Measurements from ENCODE around the gene WDR93. TPM values are rescaled to one million over a fixed set of nuclear protein-coding genes. Genes with fewer than 3 reads are reported as not detected.

Gene WDR93
- total RNA-seq, 1 experiment from 2014 or later, result not detected

DNA sequence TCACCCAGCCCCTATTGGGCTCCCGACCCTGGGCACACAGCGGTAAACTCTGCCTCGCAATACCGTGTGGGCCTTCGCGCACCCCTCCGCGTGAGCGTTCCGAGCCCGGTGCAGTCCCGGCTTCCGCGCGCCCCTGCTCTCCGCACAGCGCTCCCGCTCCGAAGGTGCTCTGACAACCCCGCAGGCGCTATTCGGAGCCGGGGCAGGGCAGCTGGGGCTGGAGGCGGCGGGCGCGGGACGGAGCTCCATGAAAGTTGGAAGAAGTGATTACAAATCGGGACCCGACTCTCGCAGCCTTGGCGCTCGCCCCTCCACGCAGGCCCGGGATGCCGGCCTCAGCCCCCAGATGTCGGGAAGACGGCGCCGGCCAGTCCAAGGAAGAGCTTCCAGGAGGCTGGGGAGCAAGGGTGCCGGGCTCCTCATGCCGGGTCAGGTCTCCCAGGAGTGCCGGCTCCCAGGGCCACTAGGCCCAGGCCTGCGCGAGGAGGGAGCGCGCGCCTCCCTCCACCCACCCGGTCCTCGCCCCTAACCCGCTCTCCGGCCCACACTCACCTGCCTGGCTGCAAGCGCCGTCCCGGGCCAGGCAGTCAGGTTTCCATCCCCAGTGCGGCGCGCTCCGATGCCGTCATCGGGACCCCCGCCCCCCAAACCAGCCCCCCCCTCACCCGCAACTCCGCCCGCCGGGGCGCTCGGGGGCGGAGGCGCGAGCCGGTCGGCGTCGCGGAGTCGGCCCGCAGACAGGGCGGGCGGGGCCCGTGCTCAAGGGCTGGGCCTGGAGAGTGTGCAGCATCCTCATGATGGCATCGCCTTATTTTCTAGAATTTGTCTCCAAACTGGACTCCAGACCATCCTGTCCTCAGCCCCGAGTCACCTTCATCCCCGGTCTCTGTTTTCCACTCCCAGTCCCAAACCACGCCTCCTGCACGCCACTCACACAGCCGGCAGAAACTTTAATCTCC is 35.5 kb upstream of the WDR93 start, which contains the start of gene KIF7 (continued):
- TF ChIP-seq ESRRA (CRISPR knock-in tag; IDR thresholded peaks at IDR 0.05; ENCODE audit: borderline replicate concordance) (peak; percentile 69; the same call in 1 of the 2 replicates), KAT7 (CRISPR knock-in tag; IDR thresholded peaks at IDR 0.05; ENCODE audit: borderline replicate concordance) (peak; percentile 81; the same call in 1 of the 2 replicates), SMAD3 (CRISPR knock-in tag; IDR thresholded peaks at IDR 0.05; ENCODE audit: borderline replicate concordance) (no peak), OVOL2 (CRISPR knock-in tag; IDR thresholded peaks at IDR 0.05; ENCODE audit: borderline replicate concordance) (no peak), CREM (CRISPR knock-in tag; IDR thresholded peaks at IDR 0.05) (peak; percentile 93), GRHL2 (CRISPR knock-in tag; IDR thresholded peaks at IDR 0.05; ENCODE audit: insufficient replicate concordance, severe bottlenecking) (no peak), CTCF (IDR thresholded peaks at IDR 0.05) (no peak), HMGXB4 (CRISPR knock-in tag; IDR thresholded peaks at IDR 0.05) (peak; percentile 88; the same call in 1 of the 2 replicates)
- TF ChIP-seq, protein P1, sequence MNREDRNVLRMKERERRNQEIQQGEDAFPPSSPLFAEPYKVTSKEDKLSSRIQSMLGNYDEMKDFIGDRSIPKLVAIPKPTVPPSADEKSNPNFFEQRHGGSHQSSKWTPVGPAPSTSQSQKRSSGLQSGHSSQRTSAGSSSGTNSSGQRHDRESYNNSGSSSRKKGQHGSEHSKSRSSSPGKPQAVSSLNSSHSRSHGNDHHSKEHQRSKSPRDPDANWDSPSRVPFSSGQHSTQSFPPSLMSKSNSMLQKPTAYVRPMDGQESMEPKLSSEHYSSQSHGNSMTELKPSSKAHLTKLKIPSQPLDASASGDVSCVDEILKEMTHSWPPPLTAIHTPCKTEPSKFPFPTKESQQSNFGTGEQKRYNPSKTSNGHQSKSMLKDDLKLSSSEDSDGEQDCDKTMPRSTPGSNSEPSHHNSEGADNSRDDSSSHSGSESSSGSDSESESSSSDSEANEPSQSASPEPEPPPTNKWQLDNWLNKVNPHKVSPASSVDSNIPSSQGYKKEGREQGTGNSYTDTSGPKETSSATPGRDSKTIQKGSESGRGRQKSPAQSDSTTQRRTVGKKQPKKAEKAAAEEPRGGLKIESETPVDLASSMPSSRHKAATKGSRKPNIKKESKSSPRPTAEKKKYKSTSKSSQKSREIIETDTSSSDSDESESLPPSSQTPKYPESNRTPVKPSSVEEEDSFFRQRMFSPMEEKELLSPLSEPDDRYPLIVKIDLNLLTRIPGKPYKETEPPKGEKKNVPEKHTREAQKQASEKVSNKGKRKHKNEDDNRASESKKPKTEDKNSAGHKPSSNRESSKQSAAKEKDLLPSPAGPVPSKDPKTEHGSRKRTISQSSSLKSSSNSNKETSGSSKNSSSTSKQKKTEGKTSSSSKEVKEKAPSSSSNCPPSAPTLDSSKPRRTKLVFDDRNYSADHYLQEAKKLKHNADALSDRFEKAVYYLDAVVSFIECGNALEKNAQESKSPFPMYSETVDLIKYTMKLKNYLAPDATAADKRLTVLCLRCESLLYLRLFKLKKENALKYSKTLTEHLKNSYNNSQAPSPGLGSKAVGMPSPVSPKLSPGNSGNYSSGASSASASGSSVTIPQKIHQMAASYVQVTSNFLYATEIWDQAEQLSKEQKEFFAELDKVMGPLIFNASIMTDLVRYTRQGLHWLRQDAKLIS (CRISPR knock-in tag; IDR thresholded peaks at IDR 0.05; ENCODE audit: borderline replicate concordance), result no peak

DNA sequence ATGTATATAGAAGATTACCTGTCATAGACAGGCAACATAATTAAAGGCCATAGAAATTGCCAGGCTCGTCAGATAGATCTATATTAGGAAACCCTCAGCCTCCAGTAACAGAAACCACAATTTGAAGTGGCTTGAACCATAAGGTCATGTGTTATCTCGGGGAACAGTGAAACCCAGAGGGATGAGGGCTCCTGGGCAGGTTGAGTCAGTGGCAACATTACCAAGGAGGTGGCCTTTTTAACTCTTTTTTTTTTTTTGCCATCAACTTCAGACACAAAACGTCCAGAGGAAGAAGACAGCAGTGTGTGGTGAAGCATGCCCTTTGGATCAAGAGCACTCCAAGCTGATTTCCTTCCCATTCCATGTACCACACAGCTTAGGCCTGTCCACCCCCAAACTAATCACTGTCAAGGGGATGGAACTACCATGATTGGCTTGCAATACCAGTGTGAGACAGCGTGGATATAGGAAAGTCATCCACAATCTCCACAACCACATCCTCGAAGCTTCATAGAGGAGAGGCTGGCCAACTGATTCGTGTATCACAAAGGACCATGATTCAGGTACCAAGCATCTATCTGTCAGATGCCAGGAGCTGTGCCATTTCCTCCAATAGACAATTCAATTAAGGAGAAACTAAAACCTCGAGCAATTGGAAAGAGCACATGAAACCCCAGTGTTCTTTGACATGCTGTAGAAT is 34.3 kb upstream of the WDR93 start:
- ChIA-PET CTCF (interaction anchor here (0.6 to 1.3 kb wide), 3 partner anchors 10 to 105 kb away, joined by 3 to 5 read pairs (median 3); no protein-coding TSS in a partner anchor), POLR2A (no interaction called here)
- H3K4me3 Mint-ChIP-seq, result peak overlapping the region; percentile 84
- peaks cover 7% of the 10 kb centered on the region; the same call in 1 of the 2 replicates for H3K36me3 Mint-ChIP-seq
- H3K9me3 Mint-ChIP-seq, result peaks cover 4% of the 10 kb centered on the region
- ATAC-seq, result no peak
- no peak overlapping the region for H3K27ac Mint-ChIP-seq
- H3K27me3 Mint-ChIP-seq (ENCODE audit: low read depth), result peaks cover 34% of the 10 kb centered on the region
- DNase-seq (ENCODE audit: low spot score), result no peak
- H3K4me1 Mint-ChIP-seq, result peaks cover 10% of the 10 kb centered on the region
- TF ChIP-seq PRRX2 (CRISPR knock-in tag; IDR thresholded peaks at IDR 0.05) (no peak), RELA (CRISPR knock-in tag; IDR thresholded peaks at IDR 0.05; ENCODE audit: borderline replicate concordance) (no peak), HMGA2 (CRISPR knock-in tag; IDR thresholded peaks at IDR 0.05) (no peak), ZNF423 (CRISPR knock-in tag; IDR thresholded peaks at IDR 0.05) (no peak), FOXP1 (CRISPR knock-in tag; IDR thresholded peaks at IDR 0.05; ENCODE audit: borderline replicate concordance) (no peak), SMAD4 (CRISPR knock-in tag; IDR thresholded peaks at IDR 0.05) (no peak), ZNF121 (CRISPR knock-in tag; IDR thresholded peaks at IDR 0.05) (no peak), CBFB (CRISPR knock-in tag; IDR thresholded peaks at IDR 0.05; ENCODE audit: low read depth) (no peak), NFYB (CRISPR knock-in tag; conservative IDR thresholded peaks at IDR 0.05; ENCODE audit: low read depth) (no peak), MYBL2 (CRISPR knock-in tag; IDR thresholded peaks at IDR 0.05) (no peak), NR1H2 (CRISPR knock-in tag; IDR thresholded peaks at IDR 0.05) (no peak), ZNF138 (CRISPR knock-in tag; conservative IDR thresholded peaks at IDR 0.05) (no peak), USF2 (CRISPR knock-in tag; IDR thresholded peaks at IDR 0.05) (no peak), KAT7 (CRISPR knock-in tag; IDR thresholded peaks at IDR 0.05; ENCODE audit: borderline replicate concordance) (no peak), ZNF671 (CRISPR knock-in tag; IDR thresholded peaks at IDR 0.05) (no peak)
- TF ChIP-seq, protein P2, sequence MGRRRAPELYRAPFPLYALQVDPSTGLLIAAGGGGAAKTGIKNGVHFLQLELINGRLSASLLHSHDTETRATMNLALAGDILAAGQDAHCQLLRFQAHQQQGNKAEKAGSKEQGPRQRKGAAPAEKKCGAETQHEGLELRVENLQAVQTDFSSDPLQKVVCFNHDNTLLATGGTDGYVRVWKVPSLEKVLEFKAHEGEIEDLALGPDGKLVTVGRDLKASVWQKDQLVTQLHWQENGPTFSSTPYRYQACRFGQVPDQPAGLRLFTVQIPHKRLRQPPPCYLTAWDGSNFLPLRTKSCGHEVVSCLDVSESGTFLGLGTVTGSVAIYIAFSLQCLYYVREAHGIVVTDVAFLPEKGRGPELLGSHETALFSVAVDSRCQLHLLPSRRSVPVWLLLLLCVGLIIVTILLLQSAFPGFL (CRISPR knock-in tag; IDR thresholded peaks at IDR 0.05; ENCODE audit: borderline replicate concordance), result no peak

All from WTC11 (cell line).